Breast epithelium (tissue), 4 donors: Measurements from ENCODE around the gene HMGCS1. TPM values are rescaled to one million over a fixed set of nuclear protein-coding genes. Genes with fewer than 3 reads are reported as not detected.
"Not testable (repeated sequence)": the region's sequence is repeated elsewhere in the genome, so short reads cannot be mapped to it uniquely, and the experiment has no call there.

Source experiments
- DNase-seq, 2 donors: peaks; one replicate each; pipeline ENCODE4 v3.0.0-alpha.2; 2019; ENCODE audit warnings: low spot score in 2 of 2
- H3K27ac ChIP-seq, 2 donors: fragments of 200-600 bp; sonication (generic) in 1 of 2; one replicate each; pipeline ENCODE4 v1.5.1; 2016 to 2019; ENCODE audit warnings: mild to moderate bottlenecking in 1 of 2
- H3K27me3 ChIP-seq, 2 donors: fragments of 200-600 bp; sonication (generic) in 1 of 2; one replicate each; pipeline versions ENCODE4 v1.5.1 to v1.6.0; 2017 to 2019; ENCODE audit warnings: control low read depth in 1 of 2, mild to moderate bottlenecking in 1 of 2
- H3K36me3 ChIP-seq: fragments of 200-600 bp; one replicate; pipeline ENCODE4 v1.5.1; 2019
- H3K4me1 ChIP-seq, 2 donors: fragments of 200-600 bp; sonication (generic); one replicate each; pipeline ENCODE4 v1.5.1; 2016 to 2019; ENCODE audit warnings: control low read depth in 1 of 2
- H3K4me3 ChIP-seq, 3 donors: fragments of 200-600 bp; sonication (generic); 1 replicate in 2 of 3; 2 replicates in 1 of 3; pipeline ENCODE4 v1.5.1; 2016 to 2019; ENCODE audit warnings: mild to moderate bottlenecking in 3 of 3, moderate library complexity in 2 of 3
- H3K9me3 ChIP-seq, 2 donors: fragments of 200-600 bp; sonication (generic) in 1 of 2; one replicate each; pipeline ENCODE4 v1.5.1; 2016 to 2019; ENCODE audit warnings: control low read depth in 1 of 2
- CTCF ChIP-seq, 3 donors: fragments of 450-650 bp; IDR thresholded peaks; one replicate each; pipeline ENCODE4 v1.5.1; 2016 to 2017; ENCODE audit warnings: antibody characterized with exemption in 3 of 3, mild to moderate bottlenecking in 3 of 3, moderate library complexity in 3 of 3
- POLR2A ChIP-seq: fragments of 450-650 bp; IDR thresholded peaks from one replicate; pipeline ENCODE4 v1.6.1; 2016; ENCODE audit warnings: antibody characterized with exemption, mild to moderate bottlenecking, moderate library complexity
- POLR2AphosphoS5 ChIP-seq, 3 donors: sonication (generic); formaldehyde crosslinking; IDR thresholded peaks; one replicate each; pipeline ENCODE4 v1.6.1; 2017; ENCODE audit warnings: antibody characterized with exemption in 3 of 3
- intact Hi-C: fragments of 100-400 bp; cut with DNase I; formaldehyde crosslinking; loops from one replicate; pipeline ENCODE4 v1.15.1; 2023; ENCODE audit warnings: low total_unique reads
- total RNA-seq, 3 donors: library from RNA; depleted of rRNA; stranded (reverse); fragments of >200 nt; gene quantifications; one replicate each; pipeline ENCODE4 v1.1.0, GENCODE V29; 2016

The HMGCS1 gene
- total RNA-seq, 3 donors from 2014 or later = 13.9 to 36.6 (median 26.5) TPM

DNA sequence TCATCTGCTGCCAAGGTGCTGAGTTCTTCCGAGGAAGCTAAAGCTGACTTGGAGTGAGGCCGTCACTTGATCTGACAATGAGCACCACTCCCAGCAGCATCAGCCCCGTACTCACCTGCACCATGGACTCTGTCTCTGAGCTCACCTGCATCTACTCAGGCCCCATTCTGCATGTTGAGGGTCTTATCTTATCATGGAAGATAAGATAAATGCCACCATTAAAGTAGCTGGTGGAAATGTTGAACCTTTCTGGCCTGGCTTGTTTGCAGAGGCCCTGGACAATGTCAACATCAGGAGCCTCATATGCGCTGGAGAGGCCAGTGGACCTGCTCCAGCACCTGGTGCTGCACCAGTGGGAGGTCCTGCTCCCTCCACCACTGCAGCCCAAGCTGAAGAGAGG lies 35.0 kb upstream of the HMGCS1 start:
- Histone ChIP-seq H3K4me3 (no peak overlapping the region), H3K27ac (no peak overlapping the region), H3K9me3 (no peaks in the 10 kb centered on the region), H3K36me3 (no peaks in the 10 kb centered on the region), H3K4me1 (no peaks in the 10 kb centered on the region), H3K27me3 (no peaks in the 10 kb centered on the region)
- intact Hi-C loops = no loop called here
- DNase-seq = no peak
- TF ChIP-seq POLR2AphosphoS5 (IDR thresholded peaks at IDR 0.05) (no peak), POLR2A (no peak), CTCF (IDR thresholded peaks at IDR 0.05) (no peak)

- H3K36me3 ChIP-seq = no peaks in the 10 kb centered on the region
- no peak for DNase-seq
- H3K27me3 ChIP-seq = no peaks in the 10 kb centered on the region
- H3K4me3 ChIP-seq = no peak overlapping the region
- TF ChIP-seq POLR2A (no peak), CTCF (IDR thresholded peaks at IDR 0.05) (no peak), POLR2AphosphoS5 (IDR thresholded peaks at IDR 0.05) (no peak)
- H3K27ac ChIP-seq = no peak overlapping the region
- no peaks in the 10 kb centered on the region for H3K4me1 ChIP-seq
- peaks cover 26 to 30% of the 10 kb centered on the region in 2 donors for H3K9me3 ChIP-seq
- intact Hi-C loops = no loop called here
Measured at GRCh38 chr5:43338862-43339261, 25.6 kb upstream of the HMGCS1 start.

- Histone ChIP-seq H3K27me3 (no peaks in the 10 kb centered on the region), H3K9me3 (peaks cover 22 to 29% of the 10 kb centered on the region in 2 donors), H3K4me1 (no peaks in the 10 kb centered on the region), H3K36me3 (no peaks in the 10 kb centered on the region), H3K27ac (no peak overlapping the region), H3K4me3 (no peak overlapping the region)
- intact Hi-C loops = no loop called here
- no peak for DNase-seq
- TF ChIP-seq POLR2A (no peak), CTCF (IDR thresholded peaks at IDR 0.05) (no peak), POLR2AphosphoS5 (IDR thresholded peaks at IDR 0.05) (no peak)
Measured at GRCh38 chr5:43336159-43336558, 22.9 kb upstream of the HMGCS1 start.

DNA sequence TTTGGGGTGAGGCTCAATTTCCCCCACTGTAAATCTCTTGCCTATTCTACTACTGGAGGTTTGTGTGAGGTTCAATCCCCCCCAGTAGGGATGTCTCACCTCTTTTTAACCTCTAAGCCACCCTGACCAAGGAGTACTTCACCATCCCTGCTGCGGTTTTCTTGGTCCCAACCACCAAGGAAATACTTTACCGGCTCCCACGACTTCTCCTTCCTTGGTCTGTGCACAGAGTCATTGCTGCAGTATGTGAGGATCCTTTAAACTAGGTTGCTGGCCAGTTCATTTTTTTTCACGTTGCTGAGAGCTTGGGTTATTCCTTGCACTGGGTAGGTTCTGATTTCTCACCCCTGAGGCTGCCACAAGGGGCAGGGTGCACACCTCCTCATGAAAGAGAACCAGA lies 22.5 kb upstream of the HMGCS1 start:
- DNase-seq = no peak
- intact Hi-C loops = no loop called here
- H3K27me3 ChIP-seq = no peaks in the 10 kb centered on the region
- H3K4me3 ChIP-seq = no peak overlapping the region
- H3K36me3 ChIP-seq = no peaks in the 10 kb centered on the region
- no peak for TF ChIP-seq POLR2A
- TF ChIP-seq CTCF (IDR thresholded peaks at IDR 0.05) = no peak
- TF ChIP-seq POLR2AphosphoS5 (IDR thresholded peaks at IDR 0.05) = no peak
- H3K27ac ChIP-seq = no peak overlapping the region
- H3K9me3 ChIP-seq = peaks cover 17 to 25% of the 10 kb centered on the region in 2 donors
- no peaks in the 10 kb centered on the region for H3K4me1 ChIP-seq

GRCh38 chr5:43332401-43332800 lies 19.2 kb upstream of the HMGCS1 start:
- H3K27ac ChIP-seq = no peak overlapping the region
- H3K27me3 ChIP-seq = no peaks in the 10 kb centered on the region
- no peak overlapping the region for H3K4me3 ChIP-seq
- no peak for DNase-seq
- TF ChIP-seq POLR2A (no peak), POLR2AphosphoS5 (IDR thresholded peaks at IDR 0.05) (no peak), CTCF (IDR thresholded peaks at IDR 0.05) (no peak)
- H3K36me3 ChIP-seq = no peaks in the 10 kb centered on the region
- intact Hi-C loops = no loop called here
- no peaks in the 10 kb centered on the region for H3K4me1 ChIP-seq
- H3K9me3 ChIP-seq = peaks cover 18 to 28% of the 10 kb centered on the region in 2 donors

GRCh38 chr5:43325624-43326023 lies 12.4 kb upstream of the HMGCS1 start:
- H3K4me1 ChIP-seq, intact Hi-C loops, DNase-seq, H3K36me3 ChIP-seq, H3K27ac ChIP-seq, H3K9me3 ChIP-seq, H3K27me3 ChIP-seq, H3K4me3 ChIP-seq: not testable (repeated sequence)

GRCh38 chr5:43323488-43323887 lies 10.3 kb upstream of the HMGCS1 start:
- H3K36me3 ChIP-seq, H3K27me3 ChIP-seq, H3K4me3 ChIP-seq, H3K9me3 ChIP-seq, DNase-seq, intact Hi-C loops, H3K27ac ChIP-seq, H3K4me1 ChIP-seq: not testable (repeated sequence)
